Uterus (tissue), 4 donors: ENCODE data around the gene DPH5. TPM values are rescaled to one million over a fixed set of nuclear protein-coding genes. Genes with fewer than 3 reads are reported as not detected.

ENCODE experiments used
- DNase-seq, 2 donors: peaks; one replicate each; pipeline ENCODE4 v3.0.0-alpha.2; 2019 to 2020
- H3K27ac ChIP-seq, 2 donors: fragments of 200-600 bp; sonication (generic); 1 replicate in 1 of 2; 2 replicates in 1 of 2; pipeline ENCODE4 v1.5.1; 2016 to 2018
- H3K27me3 ChIP-seq, 2 donors: fragments of 200-600 bp; sonication (generic); one replicate each; pipeline ENCODE4 v1.5.1; 2018 to 2019; ENCODE audit warnings: control low read depth in 1 of 2
- H3K36me3 ChIP-seq, 2 donors: fragments of 200-600 bp; sonication (generic); one replicate each; pipeline ENCODE4 v1.5.1; 2019; ENCODE audit warnings: control low read depth in 1 of 2
- H3K4me1 ChIP-seq, 2 donors: fragments of 200-600 bp; sonication (generic); one replicate each; pipeline ENCODE4 v1.5.1; 2018 to 2019; ENCODE audit warnings: control low read depth in 1 of 2
- H3K4me3 ChIP-seq, 2 donors: fragments of 200-600 bp; sonication (generic); 1 replicate in 1 of 2; 2 replicates in 1 of 2; pipeline ENCODE4 v1.5.1; 2018 to 2019; ENCODE audit warnings: mild to moderate bottlenecking in 1 of 2
- H3K9me3 ChIP-seq, 2 donors: fragments of 200-600 bp; sonication (generic); one replicate each; pipeline ENCODE4 v1.5.1; 2019; ENCODE audit warnings: control low read depth in 1 of 2
- CTCF ChIP-seq, 4 experiments: fragments of 200-600 bp in 2 of 4; fragments of 450-650 bp in 2 of 4; sonication (generic) in 2 of 4; IDR thresholded peaks; one replicate each; pipeline ENCODE4 v1.5.1; 2016 to 2019; ENCODE audit warnings: antibody characterized with exemption in 4 of 4, mild to moderate bottlenecking in 2 of 4, moderate library complexity in 1 of 4
- POLR2A ChIP-seq, 2 donors: fragments of 450-650 bp; IDR thresholded peaks; one replicate each; pipeline ENCODE4 v1.6.1; 2016; ENCODE audit warnings: antibody characterized with exemption in 2 of 2, mild to moderate bottlenecking in 1 of 2, moderate library complexity in 1 of 2
- intact Hi-C: fragments of 100-400 bp; cut with DNase I; formaldehyde crosslinking; loops from one replicate; pipeline ENCODE4 v1.15.1; 2023; ENCODE audit warnings: low total_unique reads
- total RNA-seq, 4 donors: library from RNA; depleted of rRNA in 3 of 4; stranded (reverse); fragments of >200 nt in 3 of 4; gene quantifications; one replicate each; pipeline versions ENCODE4 v1.1.0 to v1.2.4, GENCODE V29; 2014 to 2023
- donor health status: DM: yes; HTN: yes; CAD: no.

DPH5 gene
- total RNA-seq, 4 donors from 2014 or later: 5.6 to 46.8 (median 21.6) TPM

- TF ChIP-seq POLR2A (IDR thresholded peaks at IDR 0.05): no peak
- TF ChIP-seq CTCF (IDR thresholded peaks at IDR 0.05): no peak
- Histone ChIP-seq H3K9me3 (no peaks in the 10 kb centered on the region), H3K36me3 (no peaks in the 10 kb centered on the region), H3K4me3 (no peak overlapping the region), H3K27me3 (no peaks in the 10 kb centered on the region), H3K27ac (peak overlapping the region in 1 of 2 donors; percentile 14), H3K4me1 (no peaks in the 10 kb centered on the region)
- intact Hi-C loops: no loop called here
- DNase-seq: no peak
Observed at GRCh38 chr1:101003012-101003650, 22.5 kb downstream of the DPH5 start.

- H3K27me3 ChIP-seq: no peaks in the 10 kb centered on the region
- intact Hi-C loops: no loop called here
- DNase-seq: no peak
- no peaks in the 10 kb centered on the region for H3K36me3 ChIP-seq
- TF ChIP-seq CTCF (IDR thresholded peaks at IDR 0.05) (no peak), POLR2A (IDR thresholded peaks at IDR 0.05) (no peak)
- no peaks in the 10 kb centered on the region for H3K4me1 ChIP-seq
- no peak overlapping the region for H3K4me3 ChIP-seq
- H3K9me3 ChIP-seq: no peaks in the 10 kb centered on the region
- peak overlapping the region in 1 of 2 donors; percentile 14 for H3K27ac ChIP-seq
Observed at GRCh38 chr1:101002551-101002950, 23.0 kb downstream of the DPH5 start.

GRCh38 chr1:101000131-101000873 is 25.3 kb downstream of the DPH5 start:
- no peaks in the 10 kb centered on the region for H3K9me3 ChIP-seq
- H3K27me3 ChIP-seq: no peaks in the 10 kb centered on the region
- no peaks in the 10 kb centered on the region for H3K4me1 ChIP-seq
- DNase-seq: no peak
- TF ChIP-seq POLR2A (IDR thresholded peaks at IDR 0.05): no peak
- no peak for TF ChIP-seq CTCF (IDR thresholded peaks at IDR 0.05)
- no peak overlapping the region for H3K27ac ChIP-seq
- intact Hi-C loops: no loop called here
- H3K4me3 ChIP-seq: no peak overlapping the region
- H3K36me3 ChIP-seq: no peaks in the 10 kb centered on the region

GRCh38 chr1:100998426-100998825 is 27.2 kb downstream of the DPH5 start:
- TF ChIP-seq POLR2A (IDR thresholded peaks at IDR 0.05): no peak
- no peak for TF ChIP-seq CTCF (IDR thresholded peaks at IDR 0.05)
- intact Hi-C loops: no loop called here

More at GRCh38 chr1:100998426-100998825, 27.2 kb downstream of the DPH5 start:
- no peaks in the 10 kb centered on the region for H3K4me1 ChIP-seq
- DNase-seq: no peak
- H3K4me3 ChIP-seq: no peak overlapping the region
- no peaks in the 10 kb centered on the region for H3K36me3 ChIP-seq
- H3K9me3 ChIP-seq: no peaks in the 10 kb centered on the region
- no peak overlapping the region for H3K27ac ChIP-seq
- H3K27me3 ChIP-seq: no peaks in the 10 kb centered on the region
